DND-41 (cell line): Measurements from ENCODE around the gene IL15.

ENCODE experiments used
- EZH2 ChIP-seq: IDR thresholded peaks from 3 replicates; pipeline ENCODE4 v1.6.1; 2012; ENCODE audit warnings: borderline replicate concordance, low read depth, mild to moderate bottlenecking, moderate library complexity, low read length, inconsistent platforms; ENCODE audit not compliant: severe bottlenecking
- TF ChIP-seq, protein P1 (sequence below): IDR thresholded peaks from 2 replicates; pipeline ENCODE4 v1.5.1; 2012; ENCODE audit warnings: borderline replicate concordance, low read length, moderate library complexity, mild to moderate bottlenecking; ENCODE audit not compliant: poor library complexity, severe bottlenecking; ENCODE audit errors: extremely low read depth

DNA sequence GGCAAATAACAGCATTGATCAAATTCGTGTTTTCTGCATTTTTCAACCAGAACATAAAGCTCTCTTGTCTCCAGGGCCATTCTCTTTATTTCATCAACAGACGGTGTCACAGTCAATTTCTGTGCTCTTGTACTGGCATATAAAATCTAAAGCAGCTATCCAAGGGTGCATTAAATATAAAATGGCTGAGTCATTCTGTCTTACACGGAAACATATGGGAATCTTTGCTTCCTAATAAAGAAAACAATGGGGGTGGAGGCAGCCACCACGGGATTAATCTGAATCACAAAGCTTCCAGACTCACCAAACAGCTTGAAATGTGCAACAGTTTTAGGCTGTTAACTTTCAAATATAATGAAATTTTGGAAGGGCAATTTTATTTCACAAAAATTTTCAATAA, 132.6 kb downstream of the IL15 start:
- TF ChIP-seq EZH2: no peak
- TF ChIP-seq, protein P1, sequence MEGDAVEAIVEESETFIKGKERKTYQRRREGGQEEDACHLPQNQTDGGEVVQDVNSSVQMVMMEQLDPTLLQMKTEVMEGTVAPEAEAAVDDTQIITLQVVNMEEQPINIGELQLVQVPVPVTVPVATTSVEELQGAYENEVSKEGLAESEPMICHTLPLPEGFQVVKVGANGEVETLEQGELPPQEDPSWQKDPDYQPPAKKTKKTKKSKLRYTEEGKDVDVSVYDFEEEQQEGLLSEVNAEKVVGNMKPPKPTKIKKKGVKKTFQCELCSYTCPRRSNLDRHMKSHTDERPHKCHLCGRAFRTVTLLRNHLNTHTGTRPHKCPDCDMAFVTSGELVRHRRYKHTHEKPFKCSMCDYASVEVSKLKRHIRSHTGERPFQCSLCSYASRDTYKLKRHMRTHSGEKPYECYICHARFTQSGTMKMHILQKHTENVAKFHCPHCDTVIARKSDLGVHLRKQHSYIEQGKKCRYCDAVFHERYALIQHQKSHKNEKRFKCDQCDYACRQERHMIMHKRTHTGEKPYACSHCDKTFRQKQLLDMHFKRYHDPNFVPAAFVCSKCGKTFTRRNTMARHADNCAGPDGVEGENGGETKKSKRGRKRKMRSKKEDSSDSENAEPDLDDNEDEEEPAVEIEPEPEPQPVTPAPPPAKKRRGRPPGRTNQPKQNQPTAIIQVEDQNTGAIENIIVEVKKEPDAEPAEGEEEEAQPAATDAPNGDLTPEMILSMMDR: no peak
